Lower leg skin (tissue), 3 donors: Measurements from ENCODE around the gene RIPOR2.

Experiments used
- CTCF ChIP-seq, 3 donors: fragments of 450-650 bp; IDR thresholded peaks; one replicate each; pipeline ENCODE4 v1.5.1; 2016; ENCODE audit warnings: antibody characterized with exemption in 3 of 3, mild to moderate bottlenecking in 3 of 3, moderate library complexity in 2 of 3
- POLR2A ChIP-seq, 2 donors: fragments of 450-650 bp; IDR thresholded peaks; one replicate each; pipeline ENCODE4 v1.6.1; 2016 to 2017; ENCODE audit warnings: antibody characterized with exemption in 2 of 2, mild to moderate bottlenecking in 1 of 2, moderate library complexity in 1 of 2

GRCh38 chr6:24940311-24940917 is 4.7 kb upstream of the RIPOR2 start:
- TF ChIP-seq POLR2A (IDR thresholded peaks at IDR 0.05) (no peak), CTCF (IDR thresholded peaks at IDR 0.05) (no peak)
